HG02840 (cell line): ENCODE measurements around the gene FBXL2.
"Not testable (repeated sequence)": the region's sequence is repeated elsewhere in the genome, so short reads cannot be mapped to it uniquely, and the experiment has no call there.

Source experiments
- ATAC-seq: cut with Tn5 transposase; IDR thresholded peaks from one replicate; pipeline ENCODE4 v1.9.1; 2021; ENCODE audit warnings: mild to moderate bottlenecking, moderate library complexity, moderate number of reproducible peaks; ENCODE audit not compliant: unreplicated experiment, low FRiP score

The FBXL2 gene

GRCh38 chr3:33314993-33315392, 37.8 kb downstream of the FBXL2 start:
- no peak for ATAC-seq

- ATAC-seq: no peak
These were observed 38.6 kb downstream of the FBXL2 start for GRCh38 chr3:33315826-33316225.

- ATAC-seq: no peak
These were observed 40.9 kb downstream of the FBXL2 start for GRCh38 chr3:33317963-33318709.

GRCh38 chr3:33318710-33319380, 41.6 kb downstream of the FBXL2 start:
- no peak for ATAC-seq

GRCh38 chr3:33322412-33322811, 45.2 kb downstream of the FBXL2 start:
- no peak for ATAC-seq

GRCh38 chr3:33331414-33331813, 54.2 kb downstream of the FBXL2 start:
- no peak for ATAC-seq

- ATAC-seq: no peak
These were observed 57.1 kb downstream of the FBXL2 start for GRCh38 chr3:33334364-33334763.

- not testable (repeated sequence) for ATAC-seq
These were observed 61.8 kb downstream of the FBXL2 start for GRCh38 chr3:33338936-33339465.

- ATAC-seq: no peak
These were observed 62.5 kb downstream of the FBXL2 start for GRCh38 chr3:33339758-33340157.

- ATAC-seq: no peak
These were observed 78.4 kb downstream of the FBXL2 start for GRCh38 chr3:33355611-33356010.

- ATAC-seq: no peak
These were observed 81.0 kb downstream of the FBXL2 start for GRCh38 chr3:33358172-33358781.

GRCh38 chr3:33360136-33360825, 83.0 kb downstream of the FBXL2 start:
- no peak for ATAC-seq

- ATAC-seq: no peak
These were observed 86.0 kb downstream of the FBXL2 start for GRCh38 chr3:33363113-33363800.

- no peak for ATAC-seq
These were observed 86.8 kb downstream of the FBXL2 start for GRCh38 chr3:33364060-33364459.

GRCh38 chr3:33364531-33365128, 87.4 kb downstream of the FBXL2 start:
- no peak for ATAC-seq

- ATAC-seq: no peak
These were observed 95.2 kb downstream of the FBXL2 start for GRCh38 chr3:33372218-33373081.

GRCh38 chr3:33373082-33373437, 95.8 kb downstream of the FBXL2 start:
- ATAC-seq: no peak

- no peak for ATAC-seq
These were observed 100.2 kb downstream of the FBXL2 start for GRCh38 chr3:33377489-33377888.

- ATAC-seq: no peak
These were observed 100.7 kb downstream of the FBXL2 start for GRCh38 chr3:33377931-33378330.
